HG03064 (cell line): ENCODE data around the gene CHMP1A.

Experiments used
- ATAC-seq: cut with Tn5 transposase; IDR thresholded peaks from one replicate; pipeline ENCODE4 v1.9.1; 2021; ENCODE audit warnings: low read depth; ENCODE audit not compliant: unreplicated experiment

CHMP1A gene

GRCh38 chr16:89629827-89630610, 27.5 kb downstream of the CHMP1A start:
- ATAC-seq = no peak

DNA sequence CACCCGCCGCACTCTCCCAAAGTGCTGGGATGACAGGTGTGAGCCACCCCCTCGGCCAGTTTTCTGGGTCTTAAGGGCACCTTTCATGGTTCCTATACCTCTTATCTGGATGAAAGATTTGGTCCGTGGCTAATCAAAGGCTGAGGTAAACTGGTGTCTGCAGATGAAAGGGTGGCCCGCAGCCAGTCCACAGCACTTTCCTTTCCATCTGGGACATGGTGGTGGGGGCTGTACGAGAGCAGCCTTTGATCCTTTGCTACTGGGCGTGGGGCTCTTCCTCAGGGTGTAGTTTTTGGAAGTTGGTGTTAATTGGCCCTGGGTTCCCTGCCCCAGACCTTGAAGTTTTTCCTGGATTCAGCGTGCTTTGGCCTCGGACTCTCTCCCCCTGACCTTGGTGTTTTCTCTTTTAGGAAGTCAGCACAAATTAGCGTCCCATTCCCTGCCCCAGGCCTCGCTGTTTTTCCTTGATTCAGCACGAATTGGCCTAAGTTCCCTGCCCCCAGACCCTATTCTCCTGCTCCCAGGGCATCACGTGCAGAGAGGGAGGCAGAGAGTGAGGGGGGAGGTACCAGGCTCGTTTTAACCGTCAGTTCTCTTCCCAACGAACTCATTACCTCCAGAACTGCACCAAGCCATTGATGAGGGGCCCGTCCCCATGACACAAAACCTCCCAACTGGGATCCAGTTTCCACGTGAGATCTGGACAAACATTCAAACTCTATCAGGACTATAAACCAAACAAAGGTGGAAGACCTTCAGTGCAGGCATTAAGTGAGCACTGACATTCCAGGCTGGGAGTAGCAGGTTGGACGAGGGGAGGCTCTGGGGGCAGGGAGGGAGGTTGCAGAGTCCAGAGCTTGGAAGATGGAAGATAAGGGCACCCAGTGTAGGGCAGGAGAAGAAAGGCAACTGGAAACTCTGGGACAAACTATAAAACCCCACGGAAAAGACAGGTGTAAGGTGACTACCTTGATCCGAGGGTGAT, 32.4 kb downstream of the CHMP1A start:
- ATAC-seq = no peak

GRCh38 chr16:89623511-89624261, 33.8 kb downstream of the CHMP1A start:
- ATAC-seq = no peak

- no peak for ATAC-seq
These were observed 35.7 kb downstream of the CHMP1A start for GRCh38 chr16:89621698-89622409.

DNA sequence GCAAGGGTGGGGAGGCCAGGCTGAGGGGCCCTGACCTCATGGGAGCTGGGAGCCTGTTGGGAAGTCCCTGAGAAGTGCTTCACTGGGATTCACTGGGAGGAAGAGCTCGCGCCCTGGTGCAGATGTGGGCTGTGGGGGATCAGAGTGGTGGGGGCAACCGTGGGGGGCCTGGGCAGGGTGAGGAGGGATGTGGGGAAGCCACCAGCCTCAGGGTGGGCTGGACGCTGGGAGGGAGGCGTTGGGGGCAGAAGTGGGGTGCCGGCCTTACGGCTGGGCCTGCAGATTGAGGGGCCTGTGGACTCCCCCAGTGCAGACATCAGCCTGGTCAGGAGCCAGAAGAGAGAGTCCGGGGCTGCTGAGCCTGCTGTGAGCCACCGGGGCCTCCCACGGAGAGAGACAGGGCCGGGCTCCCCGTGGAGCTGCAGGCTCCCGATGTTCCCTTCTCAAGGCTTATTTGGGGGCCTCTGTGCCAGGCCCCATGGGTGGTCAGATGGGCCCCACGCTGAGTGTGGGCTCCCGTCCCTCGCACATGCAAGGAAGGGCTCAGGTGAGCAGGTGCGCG, 36.3 kb downstream of the CHMP1A start:
- no peak for ATAC-seq

DNA sequence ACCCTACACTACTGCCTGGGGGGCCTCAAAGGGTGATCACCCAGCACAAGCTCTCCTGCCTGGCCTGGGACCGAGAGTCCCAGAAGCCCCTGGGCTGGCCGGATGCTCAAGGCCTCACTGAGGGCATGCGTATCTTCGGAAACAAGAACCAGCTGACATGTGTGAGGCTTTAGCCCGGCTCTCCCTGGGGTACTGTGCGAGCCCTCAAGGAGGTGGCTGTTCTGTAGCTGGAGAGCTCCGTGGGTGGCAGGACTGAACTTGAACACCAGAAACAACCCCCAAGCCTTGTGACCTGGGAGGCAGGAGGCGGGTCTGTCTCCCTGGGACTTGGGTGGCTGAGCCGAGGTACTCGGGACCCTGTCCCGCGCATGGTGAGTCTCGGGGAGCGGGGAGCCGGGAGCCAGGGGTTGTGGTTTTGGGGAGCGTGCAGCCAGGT, 37.1 kb downstream of the CHMP1A start:
- ATAC-seq = no peak

DNA sequence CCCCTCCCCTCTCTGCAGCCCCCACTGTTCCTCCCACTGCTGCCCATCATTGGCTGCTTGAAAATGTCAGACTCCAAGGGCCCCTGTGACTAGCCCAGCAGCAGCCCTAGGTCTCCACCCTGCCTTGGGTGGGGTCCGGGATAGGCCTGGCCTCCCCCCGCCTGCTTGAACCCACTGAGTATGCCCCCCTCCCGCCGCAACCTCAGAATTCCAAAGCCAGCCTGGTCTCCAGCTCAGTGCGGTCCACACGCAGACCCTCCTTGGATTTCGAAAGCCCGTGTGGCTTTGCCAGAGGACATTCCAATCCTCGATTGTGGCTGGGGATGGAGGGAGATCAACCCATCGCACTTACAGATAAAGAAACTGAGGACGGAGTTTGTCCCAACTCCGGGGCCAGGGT, 37.7 kb downstream of the CHMP1A start:
- ATAC-seq = no peak

GRCh38 chr16:89618109-89618998, 39.2 kb downstream of the CHMP1A start:
- ATAC-seq = no peak

GRCh38 chr16:89617036-89617435, 40.5 kb downstream of the CHMP1A start:
- no peak for ATAC-seq

DNA sequence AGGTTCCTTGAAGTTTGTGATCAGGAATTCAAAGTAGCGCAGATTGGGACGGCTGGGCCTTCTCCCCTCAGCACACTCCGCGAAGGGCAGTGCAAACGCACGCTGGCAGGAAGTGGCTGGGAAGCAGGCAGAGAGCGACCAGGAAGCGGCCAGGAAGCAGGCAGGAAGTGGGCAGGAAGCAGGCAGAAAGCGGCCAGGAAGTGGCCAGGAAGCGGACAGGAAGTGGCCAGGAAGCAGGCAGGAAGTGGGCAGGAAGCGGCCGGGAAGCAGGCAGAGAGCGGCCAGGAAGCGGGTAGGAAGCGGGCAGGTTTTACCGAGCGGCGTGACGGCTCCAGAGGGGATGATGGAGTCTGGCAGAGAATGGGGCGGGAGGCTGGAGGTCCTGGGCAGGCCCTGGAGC, 40.9 kb downstream of the CHMP1A start:
- no peak for ATAC-seq

- ATAC-seq = no peak
These were observed 41.9 kb downstream of the CHMP1A start for GRCh38 chr16:89615596-89616090.

DNA sequence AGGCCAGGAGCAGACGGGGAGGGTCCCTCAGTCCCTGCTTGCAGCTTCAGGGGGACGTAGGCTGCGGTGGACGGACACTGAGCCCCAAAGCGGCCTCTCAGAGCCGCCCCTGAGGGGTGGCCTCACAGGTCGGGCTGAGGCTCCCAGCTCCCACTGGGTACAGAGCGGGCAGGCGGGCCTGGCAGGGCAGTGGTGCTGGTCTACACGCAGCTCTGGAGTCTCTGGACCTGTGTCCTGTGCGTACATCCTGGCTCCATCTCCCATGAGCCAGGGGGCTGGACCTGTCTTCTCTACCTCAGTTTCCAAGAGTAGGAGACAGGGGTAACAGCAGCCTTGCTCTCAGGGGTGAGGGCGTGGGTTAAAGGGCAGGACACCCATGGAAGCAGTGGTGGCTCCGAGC, 42.3 kb downstream of the CHMP1A start:
- ATAC-seq = no peak

- no peak for ATAC-seq
These were observed 43.5 kb downstream of the CHMP1A start for GRCh38 chr16:89613954-89614459.

DNA sequence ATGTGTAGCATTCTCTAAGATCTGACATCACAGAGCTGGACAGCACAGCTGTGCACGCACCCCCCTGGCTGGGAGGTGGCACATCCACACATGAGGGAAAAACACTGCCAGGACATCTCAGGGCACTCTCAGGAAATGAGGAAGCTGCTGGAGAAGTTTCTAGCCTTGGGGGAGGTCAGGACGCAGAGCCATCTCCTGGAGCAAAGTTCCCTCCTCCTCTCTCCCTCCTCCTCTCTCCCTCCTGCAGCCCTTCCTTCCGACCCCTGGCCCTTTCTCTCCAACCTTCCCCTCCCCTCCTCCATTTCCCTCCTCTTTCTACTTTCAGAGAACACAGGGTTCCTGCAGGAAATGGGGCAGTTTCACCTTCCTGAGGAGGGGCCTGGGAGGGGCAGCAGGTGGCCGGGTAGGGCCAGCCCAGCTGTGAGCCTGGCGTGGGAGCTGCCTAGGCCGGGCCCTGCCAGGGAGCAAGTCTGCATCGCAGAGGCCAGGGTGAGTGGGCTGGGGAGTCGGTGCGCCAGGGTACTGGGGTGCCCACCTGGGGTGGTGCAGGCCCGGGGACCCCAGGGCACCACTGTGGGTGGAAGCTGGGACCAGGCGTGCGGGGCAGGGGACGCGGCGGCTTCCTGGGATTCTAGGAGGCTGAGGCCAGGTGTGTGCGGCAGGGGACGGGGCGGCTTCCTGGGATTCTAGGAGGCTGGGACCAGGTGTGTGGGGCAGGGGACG, 44.1 kb downstream of the CHMP1A start, which contains the start of gene DPEP1:
Gene DPEP1, plus strand, starts transcription at position 412 of the 723 bp plus-strand sequence. CDS start 16,769 bp downstream, outside the sequence.
- ATAC-seq = no peak

DNA sequence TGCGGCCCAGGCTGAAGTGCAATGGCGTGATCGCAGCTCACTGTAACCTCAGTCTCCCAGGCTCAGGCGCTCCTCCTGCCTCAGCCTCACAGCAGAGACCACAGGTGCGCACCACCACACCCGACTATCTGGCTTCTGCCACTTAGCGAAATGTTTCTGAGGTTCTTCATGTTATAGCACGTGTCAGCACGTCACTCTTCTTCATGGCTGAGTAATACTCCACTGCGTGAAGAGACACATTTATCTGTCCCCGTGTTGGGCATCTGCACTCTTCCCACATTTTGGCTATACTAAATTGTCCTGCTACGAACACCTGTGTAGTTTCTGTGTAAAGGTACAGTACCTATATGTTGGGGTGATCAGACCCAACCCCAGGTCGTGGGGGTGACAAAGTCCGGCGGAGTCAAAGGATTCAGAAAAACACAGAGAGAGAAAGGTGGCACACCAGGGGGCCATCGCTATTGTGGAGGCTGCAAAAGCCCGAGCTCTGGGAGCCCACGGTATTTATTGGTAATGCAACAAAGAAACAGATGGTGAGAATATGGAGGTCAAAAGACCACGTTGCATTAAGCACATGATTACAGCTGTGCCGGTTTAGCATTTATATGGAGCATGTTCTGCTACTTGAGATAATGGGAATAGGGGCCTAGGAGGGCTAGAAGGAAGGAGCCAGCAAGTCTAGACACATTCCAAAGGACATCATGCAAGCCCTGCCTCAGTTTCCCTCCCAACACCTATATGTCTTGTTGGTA, 44.9 kb downstream of the CHMP1A start:
- ATAC-seq = no peak

- ATAC-seq = no peak
These were observed 47.4 kb downstream of the CHMP1A start for GRCh38 chr16:89610108-89610453.
